Muscle of arm (tissue), 12 donors: Measurements from ENCODE around the gene CDHR5. TPM values are rescaled to one million over a fixed set of nuclear protein-coding genes. Genes with fewer than 3 reads are reported as not detected.

Source experiments
- DNase-seq: peaks from one replicate; pipeline ENCODE4 v3.0.0-alpha.2; 2013
- polyA plus RNA-seq, 12 donors: library from polyadenylated mRNA; unstranded; fragments of 120-200 nt; gene quantifications; one replicate each; pipeline ENCODE4 v1.2.1, GENCODE V29; 2013; ENCODE audit not compliant: insufficient read length in 12 of 12

Gene CDHR5
- polyA plus RNA-seq, 12 donors, result 0.49 to 137 (median 1.7) TPM; not detected in 1

GRCh38 chr11:611001-611996, 13.5 kb downstream of the CDHR5 start:
- DNase-seq, result no peak

GRCh38 chr11:610146-610801, 14.5 kb downstream of the CDHR5 start:
- no peak for DNase-seq

- DNase-seq, result no peak
Observed at GRCh38 chr11:609341-609811, 15.4 kb downstream of the CDHR5 start.

- no peak for DNase-seq
Observed at GRCh38 chr11:608791-609251, 15.9 kb downstream of the CDHR5 start.

- no peak for DNase-seq
Observed at GRCh38 chr11:607971-608659, 16.6 kb downstream of the CDHR5 start.

- DNase-seq, result no peak
Observed at GRCh38 chr11:607020-607780, 17.6 kb downstream of the CDHR5 start.

GRCh38 chr11:606245-606644, 18.5 kb downstream of the CDHR5 start:
- no peak for DNase-seq

GRCh38 chr11:605286-606129, 19.2 kb downstream of the CDHR5 start:
- DNase-seq, result no peak

- no peak for DNase-seq
Observed at GRCh38 chr11:603154-603553, 21.6 kb downstream of the CDHR5 start.

GRCh38 chr11:601573-602245, 23.0 kb downstream of the CDHR5 start:
- DNase-seq, result no peak

- DNase-seq, result no peak
Observed at GRCh38 chr11:598005-598680, 26.6 kb downstream of the CDHR5 start.

- no peak for DNase-seq
Observed at GRCh38 chr11:597166-597725, 27.5 kb downstream of the CDHR5 start.

GRCh38 chr11:596374-596773, 28.4 kb downstream of the CDHR5 start:
- no peak for DNase-seq

GRCh38 chr11:595400-595799, 29.4 kb downstream of the CDHR5 start:
- no peak for DNase-seq

GRCh38 chr11:593347-593746, 31.4 kb downstream of the CDHR5 start:
- no peak for DNase-seq

- DNase-seq, result no peak
Observed at GRCh38 chr11:592918-593317, 31.8 kb downstream of the CDHR5 start.

- no peak for DNase-seq
Observed at GRCh38 chr11:592501-592900, 32.3 kb downstream of the CDHR5 start.

GRCh38 chr11:590997-591396, 33.8 kb downstream of the CDHR5 start:
- no peak for DNase-seq

GRCh38 chr11:589798-590197, 35.0 kb downstream of the CDHR5 start:
- no peak for DNase-seq
